C4-2B (cell line): ENCODE data around the gene SLIT3.

Source experiments
- CTCF ChIP-seq: fragments of 450-650 bp; conservative IDR thresholded peaks from 2 replicates; pipeline ENCODE4 v1.5.1; 2017; ENCODE audit warnings: mild to moderate bottlenecking
- ZFX ChIP-seq: fragments of 450-650 bp; IDR thresholded peaks from 2 replicates; pipeline ENCODE4 v1.6.1; 2017

DNA sequence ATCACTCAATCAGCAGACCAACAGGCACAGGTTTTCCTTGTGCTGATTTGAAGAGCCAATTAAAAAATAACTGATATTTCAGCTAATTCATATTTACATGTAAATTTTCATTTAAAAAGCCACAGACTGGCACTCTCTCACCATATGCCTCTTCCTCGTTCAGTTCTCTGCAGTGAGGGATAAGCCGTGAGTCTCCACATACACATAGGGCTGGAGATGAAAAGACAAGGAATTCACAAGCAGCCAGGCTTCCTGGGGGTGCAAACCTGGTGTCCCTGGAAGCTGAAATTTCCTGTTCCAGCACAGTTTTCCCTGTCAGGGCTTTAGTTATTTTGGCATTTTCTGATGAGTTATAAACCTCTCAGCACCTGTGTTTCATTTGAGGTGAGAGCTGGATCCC, 397.9 kb downstream of the SLIT3 start:
- TF ChIP-seq CTCF = no peak
- no peak for TF ChIP-seq ZFX
